Measurements from ENCODE around the gene CLEC5A.
"Not testable (repeated sequence)": the region's sequence is repeated elsewhere in the genome, so short reads cannot be mapped to it uniquely, and the experiment has no call there.

CLEC5A gene

GRCh38 chr7:141946796-141947195 is at the start of gene CLEC5A:
CLEC5A (minus strand) TSS chr7:141946974; CDS start chr7:141946292, 682 bp downstream.
- no peak for DNase-seq

GRCh38 chr7:141993354-141993753 is 46.6 kb upstream of the CLEC5A start:
- no peak for DNase-seq

GRCh38 chr7:141992688-141993087 is 45.9 kb upstream of the CLEC5A start:
- DNase-seq, result no peak

- no peak for DNase-seq
Observed at GRCh38 chr7:141992156-141992555, 45.4 kb upstream of the CLEC5A start.

GRCh38 chr7:141991140-141991539 is 44.4 kb upstream of the CLEC5A start:
- DNase-seq, result no peak

- DNase-seq, result no peak
Observed at GRCh38 chr7:141990011-141990725, 43.4 kb upstream of the CLEC5A start.

- DNase-seq, result not testable (repeated sequence)
Observed at GRCh38 chr7:141987803-141988202, 41.0 kb upstream of the CLEC5A start.

GRCh38 chr7:141986923-141987322 is 40.1 kb upstream of the CLEC5A start:
- DNase-seq, result no peak

GRCh38 chr7:141985926-141986325 is 39.2 kb upstream of the CLEC5A start:
- DNase-seq, result not testable (repeated sequence)

GRCh38 chr7:141979568-141979967 is 32.8 kb upstream of the CLEC5A start:
- no peak for DNase-seq

- no peak for DNase-seq
Observed at GRCh38 chr7:141978351-141978750, 31.6 kb upstream of the CLEC5A start.

- no peak for DNase-seq
Observed at GRCh38 chr7:141976524-141977245, 29.9 kb upstream of the CLEC5A start.

- DNase-seq, result peak; percentile 42
Observed at GRCh38 chr7:141975806-141976523, 29.2 kb upstream of the CLEC5A start.

- no peak for DNase-seq
Observed at GRCh38 chr7:141974831-141975230, 28.1 kb upstream of the CLEC5A start.

GRCh38 chr7:141973673-141974072 is 26.9 kb upstream of the CLEC5A start, which contains the start of gene TAS2R38:
TAS2R38 (minus strand) TSS chr7:141973773; CDS start chr7:141973689, 84 bp downstream.
- DNase-seq, result no peak

GRCh38 chr7:141960687-141961422 is 14.1 kb upstream of the CLEC5A start:
- DNase-seq, result peak; percentile 10

- DNase-seq, result no peak
Observed at GRCh38 chr7:141956084-141956483, 9.3 kb upstream of the CLEC5A start.

- DNase-seq, result no peak
Observed at GRCh38 chr7:141954334-141954733, 7.6 kb upstream of the CLEC5A start.

GRCh38 chr7:141952461-141952860 is 5.7 kb upstream of the CLEC5A start:
- DNase-seq, result no peak

- no peak for DNase-seq
Observed at GRCh38 chr7:141950806-141951205, 4.0 kb upstream of the CLEC5A start.

- DNase-seq, result no peak
Observed at GRCh38 chr7:141949911-141950310, 3.1 kb upstream of the CLEC5A start.

GRCh38 chr7:141949451-141949850 is 2.7 kb upstream of the CLEC5A start:
- no peak for DNase-seq

- no peak for DNase-seq
Observed at GRCh38 chr7:141949021-141949420, 2.2 kb upstream of the CLEC5A start.

Measured in CD4-positive, alpha-beta T cell treated with Interleukin-4 for 4 hours (primary cell).